ENCODE measurements around the gene LGALS12.

- TF ChIP-seq POLR2A (IDR thresholded peaks at IDR 0.05) (no peak), CTCF (IDR thresholded peaks at IDR 0.05) (no peak), POLR2AphosphoS5 (IDR thresholded peaks at IDR 0.05) (no peak)
Observed at GRCh38 chr11:63510360-63511047, 4.6 kb downstream of the LGALS12 start.
